ENCODE results near the gene NTM.

- TF ChIP-seq POLR2A (IDR thresholded peaks at IDR 0.05), result no peak
- no peak for TF ChIP-seq CTCF (IDR thresholded peaks at IDR 0.05)
Observed at GRCh38 chr11:131331010-131331409, 39.4 kb upstream of the NTM start.
